ENCODE results near the gene SLC25A25. TPM values are rescaled to one million over a fixed set of nuclear protein-coding genes. Genes with fewer than 3 reads are reported as not detected.

SLC25A25 gene
- total and polyA plus RNA-seq, 2 of the 8 experiments (the other 6 are each of a cell fraction or from before 2014, with no cell fraction given), result 6.5 to 18.5 TPM

GRCh38 chr9:128138001-128138400 is 70.0 kb downstream of the SLC25A25 start:
- no peak overlapping the region for H2AK5ac ChIP-seq (ENCODE audit: low read depth, low read length)
- no peak overlapping the region for H3K4me3 ChIP-seq (ENCODE audit: extremely low read depth in 1 of 4, insufficient read depth in 2 of 4, low read depth in 3 of 4, low read length in 4 of 4)
- no peak overlapping the region for H3K56ac ChIP-seq (replicated peaks; ENCODE audit: insufficient read length, low read depth, low read length)
- no peak overlapping the region for H3K18ac ChIP-seq (ENCODE audit: extremely low read depth, low read length)
- H3K27ac ChIP-seq (ENCODE audit: low read depth, low read length), result no peak overlapping the region
- FAIRE-seq (no peak), DNase-seq (ENCODE audit: low read depth in 1 of 2, low spot score in 2 of 2) (no peak)
- no peaks in the 10 kb centered on the region for H3K79me2 ChIP-seq (ENCODE audit: control insufficient read depth in 1 of 2, insufficient read depth in 2 of 2, low read length in 2 of 2)
- no peak overlapping the region for H4K91ac ChIP-seq (replicated peaks; ENCODE audit: insufficient read length, low read length)
- no peak overlapping the region for H2BK12ac ChIP-seq (ENCODE audit: low read depth, low read length)
- H3K36me3 ChIP-seq (ENCODE audit: control insufficient read depth in 2 of 4, insufficient read depth in 4 of 4, low read length in 3 of 4), result no peaks in the 10 kb centered on the region
- H3K79me1 ChIP-seq (ENCODE audit: low read depth, low read length), result no peaks in the 10 kb centered on the region
- no peak overlapping the region for H2AFZ ChIP-seq (ENCODE audit: low read length)
- 87% methylated on average over 3 of the region's 3 CpGs; no CpG with 5 or more reads in 1 of the 2 experiments for WGBS, 2 experiments (ENCODE audit: extremely low coverage in 1 of 2, insufficient coverage in 1 of 2, insufficient read length in 1 of 2, insufficient replicate concordance in 2 of 2, low coverage in 1 of 2, low lambda C conversion rate in 2 of 2, missing lambda C conversion rate in 1 of 2)
- no peak overlapping the region for H2BK120ac ChIP-seq (replicated peaks; ENCODE audit: low read depth, low read length)
- no peak overlapping the region for H3K4me2 ChIP-seq (ENCODE audit: insufficient read depth in 1 of 2, low read depth in 2 of 2, low read length in 2 of 2)
- H3K14ac ChIP-seq (ENCODE audit: insufficient read length), result no peak overlapping the region
- H3K23ac ChIP-seq (ENCODE audit: insufficient read length), result no peak overlapping the region
- H3K23me2 ChIP-seq (ENCODE audit: low read depth, low read length), result no peaks in the 10 kb centered on the region
- no peaks in the 10 kb centered on the region for H3K4me1 ChIP-seq (replicated peaks in 1 of 4; ENCODE audit: control insufficient read depth in 3 of 4, insufficient read depth in 4 of 4, low read length in 3 of 4)
- no peak overlapping the region for H3K4ac ChIP-seq (replicated peaks; ENCODE audit: insufficient read length, low read depth, low read length)
- TF ChIP-seq KDM5A (IDR thresholded peaks at IDR 0.05; ENCODE audit: low read length) (no peak), CBX5 (IDR thresholded peaks at IDR 0.05; ENCODE audit: low read depth, low read length) (no peak), POLR2A (IDR thresholded peaks at IDR 0.05; ENCODE audit: control extremely low read depth in 1 of 2, low read depth in 2 of 2, low read length in 2 of 2) (no peak), RNF2 (IDR thresholded peaks at IDR 0.05; ENCODE audit: borderline replicate concordance, low read depth, low read length, missing control alignments, poor library complexity, severe bottlenecking) (no peak), HDAC6 (IDR thresholded peaks at IDR 0.05; ENCODE audit: low read depth, low read length) (no peak), JUN (IDR thresholded peaks at IDR 0.05; ENCODE audit: low read depth, low read length) (no peak), ATF2 (IDR thresholded peaks at IDR 0.05; ENCODE audit: low read length) (no peak), YY1 (IDR thresholded peaks at IDR 0.05; ENCODE audit: low read depth, low read length) (no peak), ZNF274 (IDR thresholded peaks at IDR 0.05; ENCODE audit: borderline replicate concordance, extremely low read depth, low read length) (no peak)
- no peaks in the 10 kb centered on the region for H3K9me3 ChIP-seq (ENCODE audit: insufficient read depth in 2 of 2, low read depth in 1 of 2, low read length in 1 of 2)
- no peaks in the 10 kb centered on the region for H4K20me1 ChIP-seq (replicated peaks in 1 of 2; ENCODE audit: control insufficient read depth in 1 of 2, insufficient read depth in 2 of 2, low read length in 2 of 2)
- H4K5ac ChIP-seq (ENCODE audit: insufficient read length, low read depth, low read length), result no peak overlapping the region
- H3K27me3 ChIP-seq (replicated peaks in 1 of 4; ENCODE audit: control insufficient read depth in 3 of 4, extremely low read depth in 1 of 4, insufficient read depth in 3 of 4, low read length in 3 of 4), result no peaks in the 10 kb centered on the region
- ChIA-PET POLR2A (ENCODE audit: partially characterized antibody) (interaction anchor here (0.9 kb wide), 2 partner anchors 10 to 13 kb away, joined by 3 read pairs; no protein-coding TSS in a partner anchor), CTCF (ENCODE audit: partially characterized antibody) (interaction anchor here (1.9 to 2.3 kb wide), 3 partner anchors 8 to 20 kb away, joined by 8 to 11 read pairs (median 9); no protein-coding TSS in a partner anchor)
- no peak overlapping the region for H2BK5ac ChIP-seq (ENCODE audit: low read depth, low read length)
- H3K9ac ChIP-seq (replicated peaks in 1 of 4; ENCODE audit: extremely low read depth in 1 of 4, low read depth in 3 of 4, low read length in 3 of 4), result no peak overlapping the region
- H2BK20ac ChIP-seq (ENCODE audit: low read length), result no peak overlapping the region
- H2BK15ac ChIP-seq (ENCODE audit: low read length), result no peak overlapping the region
- no peak overlapping the region for H4K8ac ChIP-seq (ENCODE audit: extremely low read depth, insufficient read depth, low read length)
